Left lobe of liver (tissue), 2 donors: Measurements from ENCODE around the gene PATJ. TPM values are rescaled to one million over a fixed set of nuclear protein-coding genes. Genes with fewer than 3 reads are reported as not detected.
"Not testable (repeated sequence)": the region's sequence is repeated elsewhere in the genome, so short reads cannot be mapped to it uniquely, and the experiment has no call there.

Source experiments
- ATAC-seq: fragments of 200-7000 bp; cut with Tn5 transposase; one replicate; pipeline ENCODE4 v1.9.1; 2020; ENCODE audit warnings: mild to moderate bottlenecking, moderate library complexity
- DNase-seq: peaks from one replicate; pipeline ENCODE4 v3.0.0-alpha.2; 2020; ENCODE audit warnings: low spot score
- total RNA-seq: library from RNA; stranded (reverse); gene quantifications from one replicate; pipeline ENCODE4 v1.2.1, GENCODE V29; 2021
- donor health status: DM: no; HTN: no; CAD: no; lungs with moderate emphysema.
- donor health status: DM: no; HTN: yes; CAD: no.

PATJ gene
- total RNA-seq, 1 donor from 2014 or later, result 33.4 TPM

GRCh38 chr1:62131093-62131725, 388.9 kb downstream of the PATJ start:
- ATAC-seq (peak; percentile 89), DNase-seq (peak; percentile 49)

- DNase-seq, result no peak
- no peak for ATAC-seq
Measured at GRCh38 chr1:62138029-62138428, 395.7 kb downstream of the PATJ start.

GRCh38 chr1:62139410-62139809, 397.1 kb downstream of the PATJ start:
- ATAC-seq (no peak), DNase-seq (no peak)

- DNase-seq, result no peak
- ATAC-seq, result no peak
Measured at GRCh38 chr1:62140666-62141065, 398.4 kb downstream of the PATJ start.

- DNase-seq, result no peak
- ATAC-seq, result no peak
Measured at GRCh38 chr1:62142496-62142895, 400.2 kb downstream of the PATJ start.

GRCh38 chr1:62144238-62144831, 402.1 kb downstream of the PATJ start:
- DNase-seq (no peak), ATAC-seq (peak; percentile 82)

GRCh38 chr1:62159940-62160348, 417.7 kb downstream of the PATJ start:
- DNase-seq (no peak), ATAC-seq (no peak)

- no peak for ATAC-seq
- no peak for DNase-seq
Measured at GRCh38 chr1:62161711-62162110, 419.4 kb downstream of the PATJ start.

GRCh38 chr1:62170380-62170779, 428.1 kb downstream of the PATJ start:
- ATAC-seq, result peak; percentile 12
- not testable (repeated sequence) for DNase-seq

GRCh38 chr1:62175568-62176179, 433.4 kb downstream of the PATJ start:
- DNase-seq (no peak), ATAC-seq (peak; percentile 84)

GRCh38 chr1:62176597-62177312, 434.5 kb downstream of the PATJ start:
- DNase-seq (no peak), ATAC-seq (no peak)

GRCh38 chr1:62177621-62178020, 435.3 kb downstream of the PATJ start:
- ATAC-seq (no peak), DNase-seq (no peak)

GRCh38 chr1:62178372-62178771, 436.1 kb downstream of the PATJ start:
- no peak for DNase-seq
- no peak for ATAC-seq

GRCh38 chr1:62180054-62180453, 437.8 kb downstream of the PATJ start:
- not testable (repeated sequence) for DNase-seq, ATAC-seq

- ATAC-seq, result no peak
- no peak for DNase-seq
Measured at GRCh38 chr1:62180639-62181038, 438.4 kb downstream of the PATJ start.

- no peak for ATAC-seq
Measured at GRCh38 chr1:62181532-62181931, 439.3 kb downstream of the PATJ start.

GRCh38 chr1:62182157-62182556, 439.9 kb downstream of the PATJ start:
- DNase-seq, ATAC-seq: not testable (repeated sequence)

More at GRCh38 chr1:62181532-62181931, 439.3 kb downstream of the PATJ start:
- no peak for DNase-seq

GRCh38 chr1:62183164-62184020, 441.1 kb downstream of the PATJ start:
- DNase-seq, ATAC-seq: not testable (repeated sequence)

GRCh38 chr1:62184336-62184735, 442.1 kb downstream of the PATJ start:
- no peak for DNase-seq
- ATAC-seq, result no peak

GRCh38 chr1:62185233-62185632, 443.0 kb downstream of the PATJ start:
- ATAC-seq, DNase-seq: not testable (repeated sequence)

- DNase-seq (no peak), ATAC-seq (peak; percentile 31)
Measured at GRCh38 chr1:62185677-62186076, 443.4 kb downstream of the PATJ start.
